ENCODE results near the gene AUTS2.

DNA sequence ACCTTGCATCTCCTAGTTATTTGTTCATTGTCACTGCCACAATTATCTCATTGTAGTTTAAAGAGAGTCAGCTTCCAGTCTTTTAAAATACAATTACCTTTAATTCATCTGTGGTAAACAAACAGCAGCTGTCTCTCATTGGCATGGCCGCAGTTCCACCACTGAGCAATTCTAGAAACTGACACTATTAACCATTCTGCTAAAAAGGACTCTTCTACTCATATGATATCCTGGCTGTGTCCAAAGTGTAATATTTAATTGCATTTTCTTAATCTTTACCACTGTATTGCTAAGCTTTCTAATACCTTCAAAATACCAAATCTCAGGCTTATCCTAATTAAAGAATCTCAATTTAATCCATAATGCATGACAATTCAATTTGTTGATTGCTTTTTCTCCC lies 639.0 kb downstream of the AUTS2 start:
- TF ChIP-seq, protein P1, sequence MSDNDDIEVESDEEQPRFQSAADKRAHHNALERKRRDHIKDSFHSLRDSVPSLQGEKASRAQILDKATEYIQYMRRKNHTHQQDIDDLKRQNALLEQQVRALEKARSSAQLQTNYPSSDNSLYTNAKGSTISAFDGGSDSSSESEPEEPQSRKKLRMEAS (CRISPR knock-in tag; IDR thresholded peaks at IDR 0.05): no peak
- TF ChIP-seq NR3C1 (CRISPR knock-in tag; conservative IDR thresholded peaks at IDR 0.05; ENCODE audit: low read depth): no peak
- no peak for TF ChIP-seq NR2C2 (CRISPR knock-in tag; IDR thresholded peaks at IDR 0.05)
- TF ChIP-seq, protein P2, sequence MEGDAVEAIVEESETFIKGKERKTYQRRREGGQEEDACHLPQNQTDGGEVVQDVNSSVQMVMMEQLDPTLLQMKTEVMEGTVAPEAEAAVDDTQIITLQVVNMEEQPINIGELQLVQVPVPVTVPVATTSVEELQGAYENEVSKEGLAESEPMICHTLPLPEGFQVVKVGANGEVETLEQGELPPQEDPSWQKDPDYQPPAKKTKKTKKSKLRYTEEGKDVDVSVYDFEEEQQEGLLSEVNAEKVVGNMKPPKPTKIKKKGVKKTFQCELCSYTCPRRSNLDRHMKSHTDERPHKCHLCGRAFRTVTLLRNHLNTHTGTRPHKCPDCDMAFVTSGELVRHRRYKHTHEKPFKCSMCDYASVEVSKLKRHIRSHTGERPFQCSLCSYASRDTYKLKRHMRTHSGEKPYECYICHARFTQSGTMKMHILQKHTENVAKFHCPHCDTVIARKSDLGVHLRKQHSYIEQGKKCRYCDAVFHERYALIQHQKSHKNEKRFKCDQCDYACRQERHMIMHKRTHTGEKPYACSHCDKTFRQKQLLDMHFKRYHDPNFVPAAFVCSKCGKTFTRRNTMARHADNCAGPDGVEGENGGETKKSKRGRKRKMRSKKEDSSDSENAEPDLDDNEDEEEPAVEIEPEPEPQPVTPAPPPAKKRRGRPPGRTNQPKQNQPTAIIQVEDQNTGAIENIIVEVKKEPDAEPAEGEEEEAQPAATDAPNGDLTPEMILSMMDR (IDR thresholded peaks at IDR 0.05): no peak
- TF ChIP-seq, protein P3, sequence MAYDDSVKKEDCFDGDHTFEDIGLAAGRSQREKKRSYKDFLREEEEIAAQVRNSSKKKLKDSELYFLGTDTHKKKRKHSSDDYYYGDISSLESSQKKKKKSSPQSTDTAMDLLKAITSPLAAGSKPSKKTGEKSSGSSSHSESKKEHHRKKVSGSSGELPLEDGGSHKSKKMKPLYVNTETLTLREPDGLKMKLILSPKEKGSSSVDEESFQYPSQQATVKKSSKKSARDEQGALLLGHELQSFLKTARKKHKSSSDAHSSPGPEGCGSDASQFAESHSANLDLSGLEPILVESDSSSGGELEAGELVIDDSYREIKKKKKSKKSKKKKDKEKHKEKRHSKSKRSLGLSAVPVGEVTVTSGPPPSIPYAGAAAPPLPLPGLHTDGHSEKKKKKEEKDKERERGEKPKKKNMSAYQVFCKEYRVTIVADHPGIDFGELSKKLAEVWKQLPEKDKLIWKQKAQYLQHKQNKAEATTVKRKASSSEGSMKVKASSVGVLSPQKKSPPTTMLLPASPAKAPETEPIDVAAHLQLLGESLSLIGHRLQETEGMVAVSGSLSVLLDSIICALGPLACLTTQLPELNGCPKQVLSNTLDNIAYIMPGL (CRISPR knock-in tag; IDR thresholded peaks at IDR 0.05): no peak
- TF ChIP-seq ESRRA (CRISPR knock-in tag; IDR thresholded peaks at IDR 0.05; ENCODE audit: borderline replicate concordance): no peak
- TF ChIP-seq, protein P4, sequence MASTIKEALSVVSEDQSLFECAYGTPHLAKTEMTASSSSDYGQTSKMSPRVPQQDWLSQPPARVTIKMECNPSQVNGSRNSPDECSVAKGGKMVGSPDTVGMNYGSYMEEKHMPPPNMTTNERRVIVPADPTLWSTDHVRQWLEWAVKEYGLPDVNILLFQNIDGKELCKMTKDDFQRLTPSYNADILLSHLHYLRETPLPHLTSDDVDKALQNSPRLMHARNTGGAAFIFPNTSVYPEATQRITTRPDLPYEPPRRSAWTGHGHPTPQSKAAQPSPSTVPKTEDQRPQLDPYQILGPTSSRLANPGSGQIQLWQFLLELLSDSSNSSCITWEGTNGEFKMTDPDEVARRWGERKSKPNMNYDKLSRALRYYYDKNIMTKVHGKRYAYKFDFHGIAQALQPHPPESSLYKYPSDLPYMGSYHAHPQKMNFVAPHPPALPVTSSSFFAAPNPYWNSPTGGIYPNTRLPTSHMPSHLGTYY (CRISPR knock-in tag; IDR thresholded peaks at IDR 0.05): no peak
- TF ChIP-seq ZNF232 (CRISPR knock-in tag; IDR thresholded peaks at IDR 0.05): no peak
